Stimulated activated CD8-positive, alpha-beta memory T cell treated with anti-CD3 and anti-CD28 coated beads, Interleukin-7, amount 100 ng/mL, for 24 hours (primary cell): ENCODE data around the gene LGMN.
"Not testable (repeated sequence)": the region's sequence is repeated elsewhere in the genome, so short reads cannot be mapped to it uniquely, and the experiment has no call there.

ENCODE experiments used
- DNase-seq: peaks from one replicate; pipeline ENCODE4 v3.0.0-alpha.2; 2020; ENCODE audit warnings: low read depth

Gene LGMN

DNA sequence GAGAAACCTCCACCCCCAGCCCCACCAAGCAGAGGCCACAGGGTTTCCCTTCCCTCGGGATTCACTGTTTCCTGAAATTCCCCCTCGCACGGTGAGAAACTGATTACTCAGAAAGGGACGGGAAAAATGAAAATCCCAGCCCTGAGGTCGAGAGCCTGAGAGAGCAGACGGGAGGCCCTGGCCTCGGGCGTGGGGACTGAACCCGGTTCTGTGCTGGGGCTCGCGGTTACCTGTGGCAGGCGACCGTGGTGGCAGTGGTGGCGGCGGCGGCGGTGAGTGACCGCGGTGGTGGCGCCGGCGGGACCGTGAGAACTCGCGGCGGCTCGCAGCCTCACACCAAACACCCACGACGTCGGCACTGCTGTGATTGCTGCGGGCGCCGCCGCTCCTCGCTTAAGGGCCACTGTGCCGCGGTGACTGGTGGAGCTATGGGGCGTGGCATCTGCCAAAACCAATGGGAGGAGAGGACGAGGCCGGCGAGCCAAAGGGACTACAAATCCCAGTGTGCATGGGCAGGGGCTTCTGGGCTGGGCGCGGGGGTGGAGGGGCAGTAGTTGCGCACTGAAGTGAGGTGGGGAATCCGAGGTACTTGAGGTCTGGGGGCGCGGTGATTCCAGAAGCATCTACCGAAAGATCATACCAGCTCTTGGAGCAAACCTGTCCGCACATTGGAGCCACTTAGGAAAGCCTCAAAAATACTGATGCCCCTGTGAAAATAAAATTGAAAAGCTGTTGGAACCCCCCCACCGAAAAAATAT lies at the start of gene LGMN:
Gene LGMN, minus strand, starts transcription at position 369 of the 758 bp plus-strand sequence. CDS start 15,841 bp downstream, outside the sequence.
- DNase-seq, result peak; percentile 59

DNA sequence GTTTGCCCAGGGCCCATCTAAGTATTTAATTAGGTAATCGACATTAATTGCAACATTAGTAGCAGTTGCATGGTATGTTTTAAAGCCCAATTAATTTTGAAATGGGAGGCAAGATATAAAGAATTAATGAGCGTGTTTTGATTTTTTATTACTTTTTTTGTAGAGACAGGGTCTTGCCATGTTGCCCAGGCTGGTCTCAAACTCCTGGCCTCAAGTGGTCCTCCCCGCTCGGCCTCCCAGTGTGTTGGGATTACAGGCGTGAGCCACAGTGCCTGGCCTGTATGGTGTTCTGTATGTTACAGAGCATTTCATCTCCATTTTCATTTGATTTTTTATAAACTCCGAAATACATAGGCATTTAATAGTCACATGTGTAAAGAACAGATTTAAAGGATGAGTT lies 46.5 kb upstream of the LGMN start:
- no peak for DNase-seq

DNA sequence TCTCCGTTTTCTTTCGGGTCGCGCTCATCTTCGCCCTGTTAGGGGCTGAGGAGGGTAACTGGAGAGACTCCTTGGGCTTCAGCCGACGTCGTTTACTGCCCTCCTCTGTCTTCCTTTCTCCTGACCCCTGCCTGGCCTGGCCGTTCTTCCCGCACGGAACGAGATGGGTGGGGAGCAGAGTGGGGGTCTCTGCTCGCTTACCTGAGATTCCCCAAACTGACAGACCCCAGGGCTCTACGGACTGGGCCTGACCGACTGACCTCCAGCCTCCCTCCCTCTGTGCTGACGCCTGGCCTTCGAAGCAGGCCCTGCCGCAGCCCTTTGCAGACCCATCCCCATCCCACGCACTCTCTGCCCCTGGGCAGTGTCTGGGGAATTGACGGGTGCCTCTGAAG lies 46.1 kb upstream of the LGMN start:
- DNase-seq, result no peak

DNA sequence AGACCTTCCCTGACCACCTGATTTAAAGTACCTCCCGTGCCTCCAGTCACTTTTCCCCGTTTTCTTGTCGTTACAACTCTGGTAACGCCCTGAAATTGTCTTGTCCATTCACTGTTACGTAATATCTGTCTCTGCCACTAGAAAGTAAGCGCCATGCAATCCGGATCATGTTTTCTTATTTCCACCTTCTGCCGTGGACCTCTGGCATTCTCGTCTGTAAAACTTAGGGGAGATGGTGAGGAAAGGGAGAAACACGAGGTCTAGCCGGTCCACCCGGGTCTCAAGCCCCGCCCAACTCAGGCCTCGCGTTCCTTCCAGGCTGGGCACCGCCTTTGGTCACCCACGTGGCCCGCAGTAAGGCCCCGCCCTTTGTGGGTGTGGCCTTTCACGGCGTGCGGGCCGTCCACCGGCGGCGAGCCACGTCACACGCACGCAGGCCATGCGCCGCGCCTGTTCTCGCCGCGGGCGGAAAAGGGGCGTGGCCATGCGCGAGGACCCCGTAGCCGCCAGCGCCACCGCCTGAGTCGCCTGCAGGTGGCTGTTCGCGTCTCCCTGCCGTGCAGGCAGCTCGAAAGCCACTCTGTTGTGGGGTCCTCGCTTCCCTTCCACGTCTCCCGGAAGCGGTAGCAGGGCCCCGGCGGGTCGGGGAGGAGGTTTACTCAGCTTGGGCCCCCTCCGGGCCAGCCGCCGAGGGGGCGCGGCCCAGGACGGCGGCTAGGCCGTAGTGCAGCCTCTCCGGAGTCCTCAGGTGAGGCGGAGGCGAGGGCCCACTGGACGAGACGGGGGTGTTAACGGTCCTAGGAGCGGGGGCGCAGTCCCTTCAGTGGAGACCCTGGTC lies 45.5 kb upstream of the LGMN start, which contains the start of gene GOLGA5:
Gene GOLGA5, plus strand, starts transcription at position 597 of the 838 bp plus-strand sequence. CDS start 3,133 bp downstream, outside the sequence.
- peak; percentile 95 for DNase-seq

DNA sequence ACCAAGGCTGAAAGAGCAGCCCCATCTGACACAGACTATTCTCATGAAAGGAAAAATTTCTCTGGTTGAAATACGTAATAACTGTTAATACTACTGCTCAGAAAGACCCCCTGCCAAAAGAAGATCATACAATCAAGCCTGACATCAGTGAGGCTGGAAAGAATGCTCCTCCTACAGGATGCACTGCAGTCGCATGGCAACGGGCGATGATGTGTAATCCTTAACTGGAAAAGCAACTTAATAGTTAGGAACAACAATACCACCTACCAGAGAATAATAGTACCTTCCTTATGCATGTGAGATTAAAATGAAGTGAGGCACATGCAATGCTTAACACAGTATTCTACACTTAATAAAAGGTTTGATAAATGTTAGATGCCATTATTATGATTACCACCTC lies 44.5 kb upstream of the LGMN start:
- DNase-seq, result no peak

DNA sequence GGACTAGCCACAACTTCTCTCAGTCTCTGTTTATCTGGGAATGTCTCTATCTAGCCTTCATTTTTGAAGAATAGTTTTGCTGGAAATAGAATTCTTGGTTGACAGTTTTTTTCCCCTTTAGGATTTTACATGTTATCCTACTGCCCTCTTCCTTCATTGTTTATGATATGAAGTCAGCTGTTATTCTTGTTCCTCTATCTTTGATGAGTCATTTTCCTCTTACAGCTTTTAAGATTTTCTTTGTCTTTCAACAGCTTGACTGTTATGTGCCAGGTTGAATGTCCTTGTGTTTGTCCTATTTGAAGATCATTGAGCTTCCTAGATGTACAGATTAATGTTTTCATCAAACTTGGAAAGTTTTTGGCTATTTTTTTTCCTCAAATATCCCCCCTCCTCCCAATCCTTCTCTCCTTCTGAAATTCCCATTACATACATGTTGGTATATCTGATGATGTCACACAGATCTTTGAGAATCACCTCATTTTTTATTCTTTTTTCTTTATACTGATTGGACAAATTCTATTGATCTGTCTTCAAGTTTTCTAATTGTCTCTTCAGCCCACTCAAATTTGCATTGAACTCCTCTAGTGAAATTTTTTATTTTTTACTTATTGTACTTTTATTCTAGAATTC lies 41.1 kb upstream of the LGMN start:
- no peak for DNase-seq

DNA sequence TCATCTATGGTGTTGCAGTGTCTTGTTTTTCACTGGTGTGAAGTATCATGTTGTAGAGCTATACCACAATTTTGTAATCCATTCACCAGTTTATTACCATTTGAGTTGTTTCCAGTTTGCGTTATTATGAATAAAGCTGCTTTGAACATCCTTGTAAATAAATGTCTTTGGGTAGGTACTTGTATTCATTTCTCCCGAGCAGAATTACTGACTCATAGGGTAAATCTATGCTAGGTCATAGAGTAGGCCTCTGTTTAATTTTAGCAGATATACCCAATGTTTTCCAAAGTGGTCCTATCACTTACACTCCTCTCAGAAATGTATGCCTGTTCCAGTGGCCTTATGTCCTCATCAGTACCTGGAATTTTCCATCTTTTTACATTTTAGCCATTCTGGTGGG lies 39.1 kb upstream of the LGMN start:
- no peak for DNase-seq

DNA sequence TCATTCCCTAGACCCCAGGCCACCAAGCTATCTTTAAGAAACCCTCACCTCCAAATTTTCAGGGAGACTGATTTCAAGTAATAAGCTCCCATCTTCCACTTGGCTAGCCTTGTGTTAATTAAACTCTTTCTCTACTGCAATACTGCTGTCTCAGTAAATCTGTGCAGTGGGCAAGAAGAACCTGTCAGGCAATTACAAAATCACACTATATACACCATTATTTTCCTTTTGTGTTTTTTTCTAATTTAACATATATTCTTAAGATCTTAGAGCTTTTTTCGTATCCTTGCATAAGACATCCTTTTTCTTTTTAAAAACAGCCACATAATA lies 38.0 kb upstream of the LGMN start:
- DNase-seq, result no peak

DNA sequence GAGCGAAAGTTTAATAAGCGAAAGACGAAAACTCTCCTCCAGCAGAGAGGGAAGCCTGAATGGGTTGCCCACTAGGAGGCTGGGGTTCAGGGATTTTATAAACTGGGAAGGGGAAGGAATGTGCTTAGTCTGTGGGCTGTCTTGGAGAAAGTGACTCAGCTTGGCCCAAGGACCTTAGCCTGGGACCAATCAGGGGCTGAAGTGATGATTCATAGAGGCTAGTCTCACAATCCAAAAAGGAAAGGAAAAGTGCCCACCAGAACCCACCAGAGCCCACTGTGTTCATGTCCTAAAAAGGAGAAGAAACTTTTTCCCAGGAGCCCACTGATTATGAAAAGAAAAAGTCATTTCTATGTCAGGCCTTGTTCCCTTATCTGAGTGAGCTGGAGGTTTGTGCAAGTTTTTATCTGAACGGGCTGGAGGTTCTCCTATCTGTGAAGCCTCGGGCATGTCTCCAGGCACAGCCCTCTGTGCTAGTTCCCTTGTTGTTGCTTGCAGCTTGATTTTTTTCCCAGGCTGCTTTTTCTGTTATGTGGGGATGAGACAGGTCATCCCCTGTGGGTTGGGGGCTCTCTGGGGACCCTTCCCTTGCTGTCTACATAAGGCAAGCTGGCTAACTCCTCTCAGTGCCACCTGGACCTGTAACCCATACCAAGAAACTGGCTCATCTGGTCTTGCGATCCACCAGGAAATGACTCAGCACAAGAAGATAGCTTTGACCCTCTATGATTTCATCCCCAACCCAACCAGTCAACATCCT lies 37.4 kb upstream of the LGMN start:
- DNase-seq, result no peak

DNA sequence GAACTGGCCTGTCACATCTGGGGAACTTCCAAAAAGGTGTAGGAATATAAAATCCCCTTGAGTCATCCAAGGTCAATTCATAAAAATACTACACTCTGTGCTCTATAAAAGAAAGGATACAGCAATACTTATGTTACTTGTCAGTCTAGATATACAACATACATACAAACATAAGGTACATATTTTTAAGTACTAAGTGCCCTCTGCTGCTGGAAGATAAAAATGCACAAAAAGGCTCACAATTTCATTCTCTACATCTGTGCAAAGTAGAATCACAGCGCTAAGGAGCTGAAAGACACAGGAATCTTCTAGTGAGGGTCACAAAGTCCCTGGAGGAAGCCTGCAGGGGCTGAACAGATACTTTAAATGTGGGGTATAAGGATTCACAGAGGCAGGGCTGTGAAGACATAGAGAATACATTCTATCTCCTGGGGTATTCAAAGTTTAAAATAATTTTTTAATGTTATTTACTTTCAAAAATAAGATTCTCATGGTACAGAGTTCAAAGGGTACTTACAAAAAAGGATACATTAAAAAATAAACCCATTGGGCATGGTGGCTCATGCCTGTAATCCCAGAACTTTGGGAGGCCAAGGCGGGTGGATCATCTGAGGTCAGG lies 35.5 kb upstream of the LGMN start:
- no peak for DNase-seq

DNA sequence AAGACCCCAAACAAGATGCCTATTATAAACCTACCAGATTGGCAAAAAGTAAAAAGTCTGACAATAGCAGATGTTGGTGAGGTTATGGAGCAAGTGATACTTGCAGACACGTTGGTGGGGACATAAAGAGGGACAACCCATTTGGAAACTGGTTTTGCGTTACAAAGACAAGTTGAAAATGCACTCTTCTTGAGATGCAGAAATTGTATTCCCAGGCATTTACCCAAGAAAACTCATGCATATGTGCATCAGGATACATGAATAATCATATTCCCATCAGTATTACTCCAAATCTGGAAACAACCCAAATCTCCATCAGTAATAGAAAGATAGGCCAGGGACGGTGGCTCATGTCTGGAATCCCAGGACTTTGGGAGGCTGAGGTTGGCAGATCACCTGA lies 32.9 kb upstream of the LGMN start:
- no peak for DNase-seq

DNA sequence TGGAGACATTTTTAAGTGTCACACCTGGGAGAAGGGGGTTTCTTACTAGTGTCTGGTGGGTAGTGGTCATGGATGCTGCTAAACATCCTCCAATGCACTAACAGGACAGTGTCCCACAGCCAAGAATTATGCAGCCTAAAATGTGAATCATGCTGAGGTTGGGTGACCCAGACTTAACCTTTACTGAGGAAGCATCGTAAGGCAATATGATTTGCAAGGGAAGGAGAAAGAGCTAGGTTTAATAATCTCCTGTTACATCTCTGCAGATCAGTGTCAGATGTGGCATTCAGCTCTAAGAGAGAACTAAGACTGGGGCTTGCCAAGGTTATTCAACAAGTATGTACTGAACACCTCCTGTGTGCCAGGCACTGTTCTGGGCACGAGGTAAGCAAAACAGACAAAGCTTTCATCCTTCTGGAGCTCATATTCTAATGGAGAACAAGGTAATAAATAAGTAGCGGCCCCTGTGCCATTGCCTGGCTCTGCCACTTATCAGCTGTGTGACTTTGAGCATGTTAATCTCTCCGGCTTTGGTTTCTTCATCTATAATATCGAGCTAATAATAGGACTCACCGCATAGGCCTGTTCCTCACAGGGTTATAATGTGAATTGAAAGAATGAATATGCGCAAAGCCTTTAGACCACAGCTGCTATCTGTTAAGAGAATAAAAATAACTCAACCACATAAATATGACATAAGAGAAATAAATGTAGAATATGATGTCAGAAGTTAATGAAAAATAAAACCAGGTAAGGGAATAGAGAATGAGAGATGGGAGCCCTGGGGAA lies 32.2 kb upstream of the LGMN start:
- DNase-seq, result no peak

DNA sequence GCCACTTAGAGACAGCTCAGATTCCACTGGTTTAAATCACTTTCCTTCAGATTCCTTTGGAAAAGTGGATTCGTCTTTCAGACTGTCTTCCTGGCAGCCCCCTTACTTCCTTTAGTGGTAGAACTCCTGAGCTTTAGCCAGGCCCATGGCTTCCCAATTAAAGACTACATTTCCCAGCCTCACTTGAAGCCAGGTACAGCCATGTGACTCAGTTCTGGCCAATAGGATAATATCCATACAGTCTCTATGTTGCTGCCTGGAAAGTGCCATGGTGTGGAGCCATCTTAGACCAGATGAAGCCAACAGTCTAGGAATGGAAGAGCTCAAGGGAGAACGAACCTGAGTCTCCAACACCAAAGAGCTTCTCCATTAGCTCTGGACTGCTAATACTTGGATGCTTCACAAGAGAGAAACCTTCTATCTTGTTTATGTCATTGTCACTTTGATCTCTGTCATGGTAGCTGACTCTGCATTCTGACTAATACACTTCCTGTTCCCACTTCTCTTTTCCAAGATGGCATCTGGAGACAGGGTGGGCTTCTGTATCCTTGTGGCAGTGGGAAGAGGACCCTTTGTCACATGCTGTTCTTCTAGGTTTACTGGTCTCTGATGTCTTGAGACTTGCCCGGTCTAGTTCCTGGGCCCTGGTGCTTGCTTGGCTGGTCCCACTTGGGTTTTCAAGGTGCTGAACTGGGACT lies 30.6 kb upstream of the LGMN start:
- DNase-seq, result not testable (repeated sequence)

DNA sequence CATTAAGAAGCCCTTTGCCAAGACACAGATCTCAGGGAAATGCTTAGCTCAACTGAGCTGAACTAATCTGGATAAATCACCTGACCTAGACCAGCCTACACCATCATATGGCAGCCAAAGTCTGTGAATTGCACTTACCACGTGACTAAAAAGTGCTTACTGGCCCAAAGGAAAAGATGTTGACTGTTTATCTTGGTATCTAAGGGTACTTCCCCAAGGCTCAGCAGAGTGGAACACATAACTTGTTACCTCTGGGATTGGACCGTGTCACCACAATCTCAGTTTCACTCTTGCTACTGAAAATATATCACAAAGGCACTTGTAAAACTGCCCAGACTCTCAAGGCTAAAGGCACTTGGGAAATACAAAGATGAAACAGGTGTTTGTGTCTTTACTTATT lies 26.9 kb upstream of the LGMN start:
- not testable (repeated sequence) for DNase-seq

DNA sequence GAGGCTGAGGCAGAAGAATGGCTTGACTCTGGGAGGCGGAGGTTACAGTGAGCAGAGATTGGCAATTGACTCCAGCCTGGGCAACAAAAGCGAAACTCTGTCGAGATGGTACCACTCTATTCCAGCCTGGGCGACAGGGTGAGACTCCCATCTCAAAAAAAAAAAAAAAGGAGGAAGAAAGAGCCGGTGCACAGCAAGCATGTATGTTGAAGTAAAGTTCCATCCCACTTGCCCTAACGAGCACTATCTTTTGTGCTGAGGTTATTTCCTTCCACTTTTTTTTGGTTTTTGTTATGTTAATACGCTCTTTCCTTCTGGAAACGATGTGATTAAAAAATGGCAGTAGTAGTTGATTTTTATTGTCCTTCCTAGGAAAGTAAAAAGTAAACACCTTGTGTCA lies 26.1 kb upstream of the LGMN start:
- no peak for DNase-seq

DNA sequence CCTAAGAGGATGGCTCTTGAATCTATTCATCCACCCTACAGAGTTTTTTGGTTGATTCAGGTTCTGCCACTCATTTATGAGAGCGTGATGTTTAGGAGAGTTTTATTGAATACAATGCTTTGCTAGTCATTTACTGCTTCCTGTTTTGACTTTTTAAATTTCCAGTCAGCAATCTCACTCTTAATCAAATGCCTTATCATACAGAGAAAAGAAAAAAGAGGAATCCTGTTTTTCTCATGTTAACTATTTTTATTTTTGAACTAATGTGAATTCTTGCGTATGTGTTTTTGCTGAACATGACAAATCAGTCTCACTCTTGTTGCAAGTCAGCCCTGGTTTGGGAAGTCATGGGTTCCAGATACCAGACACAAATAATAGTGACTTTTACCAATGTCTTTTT lies 22.1 kb upstream of the LGMN start:
- DNase-seq, result no peak

DNA sequence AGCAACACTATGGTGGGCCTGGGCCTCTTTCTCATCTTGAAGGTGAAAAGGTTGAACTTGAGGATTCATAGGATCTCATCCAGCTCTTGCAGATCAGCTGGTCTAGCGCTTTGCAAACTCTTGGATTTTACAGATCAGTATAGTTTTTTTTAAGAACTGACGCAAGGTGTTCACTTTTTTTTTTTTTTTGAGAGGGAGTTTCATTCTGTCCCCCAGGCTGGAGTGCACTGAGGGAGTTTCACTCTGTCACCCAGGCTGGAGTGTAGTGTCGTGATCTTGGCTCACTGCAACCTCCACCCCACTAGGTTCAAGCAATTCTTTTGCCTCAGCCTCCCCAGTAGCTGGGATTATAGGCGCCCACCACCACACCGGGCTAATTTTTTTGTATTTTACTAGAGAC lies 20.4 kb upstream of the LGMN start:
- DNase-seq, result no peak

DNA sequence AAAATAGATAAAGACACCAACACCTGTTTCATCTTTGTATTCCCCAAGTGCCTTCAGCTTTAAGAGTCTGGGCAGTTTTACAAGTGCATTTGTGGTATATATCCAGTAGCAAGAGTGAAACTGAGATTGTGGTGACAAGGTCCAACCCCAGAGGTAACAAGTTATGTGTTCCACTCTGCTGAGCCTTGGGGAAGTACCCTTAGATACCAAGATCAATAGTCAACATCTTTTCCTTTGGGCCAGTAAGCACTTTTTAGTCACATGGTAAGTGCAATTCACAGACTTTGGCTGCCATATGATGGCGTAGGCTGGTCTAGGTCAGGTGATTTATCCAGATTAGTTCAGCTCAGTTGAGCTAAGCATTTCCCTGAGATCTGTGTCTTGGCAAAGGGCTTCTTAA lies 19.8 kb upstream of the LGMN start:
- not testable (repeated sequence) for DNase-seq

DNA sequence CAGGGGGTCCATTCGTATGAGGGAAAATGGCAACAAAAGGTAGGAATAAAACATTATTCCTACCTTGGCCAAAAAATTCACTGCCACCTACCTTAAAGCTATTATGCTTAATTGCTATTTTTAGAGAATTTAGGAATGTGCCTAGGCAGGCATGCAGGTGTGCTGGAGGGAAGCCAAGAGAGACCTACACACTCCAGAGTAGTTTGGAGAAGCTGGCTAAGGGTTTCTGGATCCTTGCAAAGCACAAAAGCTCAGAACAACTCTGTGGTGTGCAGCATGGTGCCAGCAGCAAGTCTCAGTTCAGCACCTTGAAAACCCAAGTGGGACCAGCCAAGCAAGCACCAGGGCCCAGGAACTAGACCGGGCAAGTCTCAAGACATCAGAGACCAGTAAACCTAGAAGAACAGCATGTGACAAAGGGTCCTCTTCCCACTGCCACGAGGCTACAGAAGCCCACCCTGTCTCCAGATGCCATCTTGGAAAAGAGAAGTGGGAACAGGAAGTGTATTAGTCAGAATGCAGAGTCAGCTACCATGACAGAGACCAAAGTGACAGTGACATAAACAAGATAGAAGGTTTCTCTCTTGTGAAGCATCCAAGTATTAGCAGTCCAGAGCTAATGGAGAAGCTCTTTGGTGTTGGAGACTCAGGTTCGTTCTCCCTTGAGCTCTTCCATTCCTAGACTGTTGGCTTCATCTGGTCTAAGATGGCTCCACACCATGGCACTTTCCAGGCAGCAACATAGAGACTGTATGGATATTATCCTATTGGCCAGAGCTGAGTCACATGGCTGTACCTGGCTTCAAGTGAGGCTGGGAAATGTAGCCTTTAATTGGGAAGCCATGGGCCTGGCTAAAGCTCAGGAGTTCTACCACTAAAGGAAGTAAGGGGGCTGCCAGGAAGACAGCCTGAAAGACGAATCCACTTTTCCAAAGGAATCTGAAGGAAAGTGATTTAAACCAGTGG lies 15.5 kb upstream of the LGMN start:
- not testable (repeated sequence) for DNase-seq
